ENCODE measurements around the gene MRPL47. TPM values are rescaled to one million over a fixed set of nuclear protein-coding genes. Genes with fewer than 3 reads are reported as not detected.
"Not testable (repeated sequence)": the region's sequence is repeated elsewhere in the genome, so short reads cannot be mapped to it uniquely, and the experiment has no call there.

The MRPL47 gene
- total RNA-seq, result 47.8 TPM
- long read RNA-seq, transcript MRPL47-203 (7 exons, 1,370 nt), result major isoform, 51 of 55 reads
- long read RNA-seq, partial matches to known transcripts, result 1 of 55 reads
- long read RNA-seq, other reads (novel, unspliced or antisense), result 1 of 55 reads

DNA sequence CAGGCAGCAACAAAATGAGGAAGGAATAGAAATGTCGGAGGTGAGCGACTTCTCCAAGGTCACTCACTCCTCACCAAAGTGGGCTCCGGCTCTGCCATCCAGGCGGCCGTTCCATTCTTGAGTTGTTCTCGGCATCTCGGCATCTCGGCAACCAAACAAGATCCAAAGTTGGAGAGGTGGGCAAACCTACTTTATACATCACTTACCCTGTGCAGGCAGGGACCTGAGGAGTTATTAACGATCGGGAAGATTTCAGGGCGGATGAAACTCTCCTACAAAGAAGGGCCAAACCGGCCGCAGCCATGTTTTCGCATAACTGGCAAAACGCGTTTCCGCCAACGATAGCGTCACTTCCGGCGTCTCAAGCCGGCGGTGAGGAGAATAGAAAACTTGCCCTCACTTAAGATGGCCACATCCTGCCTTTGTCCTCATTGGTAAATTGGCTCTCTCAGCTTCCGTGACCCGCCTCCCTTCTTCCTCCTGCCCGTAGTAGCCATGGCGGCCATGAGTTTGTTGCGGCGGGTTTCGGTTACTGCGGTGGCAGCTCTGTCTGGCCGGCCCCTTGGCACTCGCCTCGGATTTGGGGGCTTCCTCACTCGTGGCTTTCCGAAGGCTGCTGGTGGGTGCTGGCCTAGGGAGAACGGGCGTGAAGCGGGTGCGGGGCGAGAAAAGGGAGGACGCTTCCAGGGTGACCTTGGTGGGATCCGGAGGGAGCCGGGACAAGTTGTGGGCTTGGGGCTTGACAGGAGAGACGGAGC, at the start of gene MRPL47, which contains the start of gene NDUFB5:
Gene MRPL47, minus strand, starts transcription at position 318 of the 758 bp plus-strand sequence. Its CDS starts 14 bp downstream, at position 304.
Gene NDUFB5, plus strand, starts transcription at position 474 of the 758 bp plus-strand sequence. Its CDS starts 22 bp downstream, at position 496.
- intact Hi-C loops (cut with micrococcal nuclease), result no loop called here
- DNase-seq (peak; percentile 94), ATAC-seq (peak; percentile 99)

DNA sequence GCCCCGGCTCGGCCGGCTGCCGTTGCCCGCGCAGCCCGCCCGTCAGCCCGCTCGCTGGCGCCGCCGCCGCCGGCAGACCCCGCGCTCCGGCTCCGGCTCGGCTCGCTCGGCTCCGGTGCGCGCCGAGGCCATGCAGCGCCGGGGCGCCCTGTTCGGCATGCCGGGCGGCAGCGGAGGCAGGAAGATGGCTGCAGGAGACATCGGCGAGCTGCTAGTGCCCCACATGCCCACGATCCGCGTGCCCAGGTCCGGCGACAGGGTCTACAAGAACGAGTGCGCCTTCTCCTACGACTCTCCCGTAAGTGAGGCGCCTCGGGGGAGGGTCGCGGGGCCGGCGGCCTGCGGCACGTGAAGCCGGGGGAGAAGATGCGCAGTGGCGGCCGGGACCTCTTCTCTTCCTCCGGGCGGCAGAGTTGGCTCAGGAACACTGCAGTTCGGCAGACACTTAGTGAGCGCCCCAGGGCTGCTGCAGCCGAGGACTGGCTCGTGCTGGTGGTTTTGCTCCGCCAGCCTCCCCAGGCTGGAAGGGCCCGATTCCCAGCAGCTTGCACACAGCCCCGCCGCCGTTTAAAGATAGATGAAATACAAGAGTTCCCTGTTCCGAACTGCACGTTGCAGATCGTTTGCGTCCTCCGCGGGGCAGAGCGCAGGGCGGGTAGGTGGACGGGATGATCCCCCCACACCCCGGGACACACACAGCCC, 48.8 kb upstream of the MRPL47 start:
- ATAC-seq (peak; percentile 82), DNase-seq (peak; percentile 84)
- intact Hi-C loops (cut with micrococcal nuclease), result loop anchor here (10.0 kb wide), 1 partner anchor 82 kb away; no protein-coding TSS in a partner anchor

DNA sequence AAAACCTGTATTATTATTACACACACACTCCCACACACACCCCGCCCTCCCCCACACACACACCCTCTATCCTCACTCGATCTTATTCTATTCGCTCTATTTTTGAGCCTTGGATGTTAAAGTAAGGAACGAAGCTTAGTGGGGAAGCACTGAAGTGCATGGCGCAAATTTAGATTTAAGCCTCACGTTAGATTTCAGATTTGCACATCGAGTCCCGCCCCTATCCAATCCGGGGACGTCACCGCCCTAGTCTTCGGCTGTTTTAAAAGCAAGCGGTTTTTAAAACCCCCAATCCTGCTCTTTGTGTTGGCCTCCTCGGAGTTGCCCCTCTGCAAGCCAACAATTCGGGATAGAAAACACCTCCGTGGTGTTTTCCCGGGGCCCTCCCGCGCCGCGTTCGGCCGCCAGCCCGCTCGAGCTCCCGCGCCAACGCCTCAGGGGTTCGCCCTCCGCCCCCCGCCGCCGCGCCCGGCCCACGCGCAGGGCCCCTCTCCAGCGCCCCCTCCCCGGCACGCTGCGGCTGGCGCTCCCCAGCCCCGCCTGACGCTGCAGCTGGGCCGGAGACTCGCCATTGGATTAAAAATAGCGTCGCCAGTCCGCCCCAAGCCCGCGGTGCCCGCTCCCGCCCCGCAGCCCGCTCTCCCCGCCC, 48.1 kb upstream of the MRPL47 start, which contains the start of gene USP13:
Gene USP13, plus strand, starts transcription at position 594 of the 649 bp plus-strand sequence. CDS start 186 bp downstream, outside the sequence.
- DNase-seq (peak; percentile 84), ATAC-seq (peak; percentile 70)
- intact Hi-C loops (cut with micrococcal nuclease), result loop anchor here (10.0 kb wide), 1 partner anchor 82 kb away; no protein-coding TSS in a partner anchor

DNA sequence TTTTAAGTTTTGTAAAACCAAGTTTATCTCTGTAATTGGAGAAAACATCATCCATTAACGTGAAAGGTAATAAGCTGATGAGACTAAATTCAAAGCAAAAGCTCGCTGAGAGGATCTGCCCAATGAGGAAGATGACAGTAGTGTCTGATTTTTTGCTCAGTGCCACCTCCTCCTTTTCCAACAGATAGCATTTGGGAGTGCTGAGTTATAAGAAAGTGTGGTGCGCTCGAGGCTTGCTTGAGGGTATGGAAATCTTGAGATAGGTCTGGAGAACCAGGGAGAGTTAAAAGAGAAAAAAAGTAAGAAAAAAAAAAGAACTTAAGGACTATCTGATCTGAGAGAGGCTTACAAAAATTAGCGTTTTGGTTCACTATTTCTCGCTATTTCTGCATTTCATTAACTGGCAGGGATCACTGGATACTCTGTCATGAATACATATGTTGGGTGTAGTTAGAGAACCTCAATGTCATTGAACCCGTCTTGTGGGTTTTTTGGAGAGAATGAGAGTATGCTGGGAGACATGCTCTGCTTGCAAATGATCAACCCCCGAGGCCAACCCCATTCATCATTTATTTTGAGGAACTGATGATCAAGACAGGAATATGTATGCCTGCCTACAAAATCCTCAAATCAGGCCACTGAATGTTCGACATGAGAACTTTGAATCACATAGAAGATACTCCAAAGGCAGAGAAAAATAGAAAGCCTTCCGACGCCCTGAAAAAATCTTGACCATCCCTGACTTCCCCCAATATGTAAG, 47.4 kb upstream of the MRPL47 start:
- ATAC-seq, result no peak
- intact Hi-C loops (cut with micrococcal nuclease), result loop anchor here (10.0 kb wide), 1 partner anchor 83 kb away; no protein-coding TSS in a partner anchor
- no peak for DNase-seq

DNA sequence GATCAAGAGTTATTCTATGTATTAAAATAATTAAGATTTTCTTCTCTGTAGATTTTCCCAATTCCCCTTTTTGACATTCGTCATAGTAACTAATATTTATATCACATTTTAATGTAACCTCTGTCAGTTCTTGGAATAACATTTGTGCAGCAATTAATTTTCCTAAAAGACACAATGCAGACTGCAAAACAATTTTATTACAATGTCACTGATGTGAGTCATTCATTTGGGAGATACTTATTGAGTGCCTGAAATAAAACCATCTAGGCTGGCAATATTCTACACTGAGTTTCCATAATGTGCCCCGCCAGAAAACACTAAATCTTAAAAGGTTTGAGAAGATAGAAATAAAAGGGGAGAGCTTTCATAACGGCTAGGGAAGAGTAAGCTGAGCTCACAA, 41.7 kb upstream of the MRPL47 start:
- no peak for DNase-seq
- intact Hi-C loops (cut with micrococcal nuclease), result no loop called here
- no peak for ATAC-seq

DNA sequence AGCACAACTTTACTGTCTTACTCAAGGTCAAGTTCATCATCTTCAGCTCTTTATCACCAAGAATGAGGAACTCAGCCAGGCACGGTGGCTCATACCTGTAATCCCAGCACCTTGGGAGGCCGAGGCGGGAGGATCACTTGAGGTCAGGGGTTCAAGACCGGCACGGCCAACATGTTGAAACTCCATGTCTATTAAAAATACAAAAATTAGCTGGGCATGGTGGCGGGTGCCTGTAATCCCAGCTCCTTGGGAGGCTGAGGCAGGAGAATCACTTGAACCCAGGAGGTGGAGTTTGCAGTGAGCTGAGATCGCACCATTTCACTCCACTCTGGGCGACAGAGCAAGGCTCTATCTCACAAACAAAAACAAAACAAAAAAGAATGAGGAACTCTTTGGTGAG, 39.4 kb upstream of the MRPL47 start:
- intact Hi-C loops (cut with micrococcal nuclease); ATAC-seq; DNase-seq: not testable (repeated sequence)

DNA sequence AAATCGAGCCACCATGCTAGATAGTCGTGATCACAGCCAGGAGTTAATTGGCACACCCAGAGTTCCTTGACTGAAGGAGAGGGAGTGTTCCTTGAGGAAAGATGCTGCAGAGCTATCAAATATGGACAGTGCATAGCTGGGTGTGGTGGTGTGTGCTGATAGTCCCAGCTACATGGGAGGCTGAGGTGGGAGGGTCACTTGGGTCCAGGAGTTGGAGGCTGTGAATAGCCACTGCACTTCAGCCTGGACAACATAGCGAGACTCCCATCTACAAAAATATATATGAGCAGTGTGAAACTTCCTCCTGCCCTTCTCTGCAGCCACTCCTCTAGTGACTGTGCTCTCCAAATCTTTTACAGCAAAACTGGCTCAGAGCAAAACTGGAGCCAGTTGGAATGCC, 38.4 kb upstream of the MRPL47 start:
- ATAC-seq, result no peak
- intact Hi-C loops (cut with micrococcal nuclease), result no loop called here

DNA sequence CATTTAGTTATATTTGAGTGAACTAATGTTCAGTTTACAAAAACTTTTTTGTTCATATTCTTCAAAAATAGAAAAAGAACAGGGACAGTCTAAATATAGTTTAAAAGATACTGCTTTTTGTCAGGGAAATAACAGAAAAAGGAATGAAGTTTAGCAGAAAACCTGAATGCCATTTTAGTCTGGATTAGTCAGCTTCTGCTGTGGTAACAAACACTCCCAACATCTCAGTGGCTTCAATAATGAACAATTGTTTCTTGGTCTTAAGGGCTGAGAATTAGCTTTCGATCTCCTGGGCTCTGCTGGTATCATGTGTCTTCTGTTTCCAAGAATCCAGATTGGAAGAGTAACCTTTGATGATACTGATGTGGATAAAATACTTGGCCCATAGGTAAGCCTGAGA, 36.0 kb upstream of the MRPL47 start:
- ATAC-seq, result no peak
- no peak for DNase-seq
- intact Hi-C loops (cut with micrococcal nuclease), result no loop called here

More for the DNA sequence above, 38.4 kb upstream of the MRPL47 start:
- DNase-seq, result no peak

DNA sequence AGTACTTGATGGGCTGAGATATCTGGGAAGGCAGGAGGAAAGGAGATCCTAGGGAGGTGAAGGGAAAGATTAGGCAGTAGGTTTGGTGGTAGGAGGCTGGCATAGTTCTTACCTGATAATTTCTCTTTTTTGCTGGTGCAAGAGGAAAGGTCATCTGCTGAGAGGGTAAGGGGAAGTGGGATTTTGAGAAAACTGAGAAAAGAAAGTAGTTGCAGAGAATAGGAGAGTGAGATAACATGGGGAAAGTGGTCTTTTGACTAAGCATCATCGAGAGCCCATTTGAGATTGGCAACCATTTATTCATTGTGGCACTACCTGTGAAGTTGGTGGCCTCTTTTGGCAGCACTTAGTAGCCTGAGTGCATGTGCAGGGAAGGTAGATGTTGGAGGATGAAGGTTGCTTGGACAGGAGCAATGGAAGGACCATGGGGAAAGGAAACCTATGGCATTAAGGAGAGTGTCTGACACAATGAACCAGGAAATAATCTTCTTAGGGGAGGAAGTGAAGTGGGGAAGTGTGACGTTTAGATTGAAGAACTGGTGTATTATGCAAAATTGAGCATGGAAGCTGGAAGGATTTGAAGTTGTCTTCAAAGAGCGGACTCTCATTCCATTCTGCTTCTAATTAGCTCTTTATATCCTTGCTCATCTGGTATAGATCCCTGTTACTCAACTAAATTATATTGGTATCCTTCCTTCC, 26.5 kb upstream of the MRPL47 start:
- DNase-seq (no peak), ATAC-seq (no peak)
- intact Hi-C loops (cut with micrococcal nuclease), result no loop called here

DNA sequence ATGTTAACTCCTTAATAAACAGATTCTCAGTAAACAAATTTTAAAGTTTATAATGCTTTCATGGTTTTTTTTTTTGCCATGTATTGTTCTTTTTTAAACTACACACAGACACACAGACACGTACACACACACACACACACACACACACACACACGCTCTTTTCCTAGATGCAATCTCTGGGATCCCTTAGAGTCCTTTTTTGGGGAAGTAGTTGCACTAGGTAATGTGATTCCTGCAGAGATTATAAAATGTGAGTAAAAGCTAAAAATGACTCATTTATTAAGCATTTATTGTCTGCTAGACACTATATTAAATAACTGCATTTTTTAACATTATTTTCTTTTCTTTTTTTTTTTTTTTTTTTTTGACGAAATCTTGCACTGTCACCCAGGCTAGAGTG, 20.0 kb upstream of the MRPL47 start:
- ATAC-seq (no peak), DNase-seq (no peak)
- intact Hi-C loops (cut with micrococcal nuclease), result no loop called here

DNA sequence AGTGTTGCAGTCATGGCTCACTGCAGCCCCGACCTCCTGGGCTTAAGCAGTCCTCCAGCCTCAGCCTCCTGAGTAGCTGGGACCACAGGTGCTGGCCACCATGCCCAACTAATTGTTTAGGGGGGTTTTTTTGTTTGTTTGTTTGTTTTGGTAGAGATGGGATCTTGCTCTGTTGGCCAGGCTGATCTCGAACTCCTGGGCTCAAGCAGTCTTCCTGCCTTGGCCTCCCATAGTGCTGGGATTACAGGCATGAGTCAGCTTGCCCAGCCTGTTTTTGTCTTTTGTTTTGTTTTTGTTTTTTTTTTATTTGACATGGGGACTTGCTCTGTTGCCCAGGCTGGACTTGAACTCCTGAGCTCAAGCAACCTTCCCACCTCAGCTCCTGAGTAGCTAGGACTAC, 17.6 kb upstream of the MRPL47 start:
- intact Hi-C loops (cut with micrococcal nuclease), result no loop called here
- ATAC-seq (no peak), DNase-seq (no peak)

DNA sequence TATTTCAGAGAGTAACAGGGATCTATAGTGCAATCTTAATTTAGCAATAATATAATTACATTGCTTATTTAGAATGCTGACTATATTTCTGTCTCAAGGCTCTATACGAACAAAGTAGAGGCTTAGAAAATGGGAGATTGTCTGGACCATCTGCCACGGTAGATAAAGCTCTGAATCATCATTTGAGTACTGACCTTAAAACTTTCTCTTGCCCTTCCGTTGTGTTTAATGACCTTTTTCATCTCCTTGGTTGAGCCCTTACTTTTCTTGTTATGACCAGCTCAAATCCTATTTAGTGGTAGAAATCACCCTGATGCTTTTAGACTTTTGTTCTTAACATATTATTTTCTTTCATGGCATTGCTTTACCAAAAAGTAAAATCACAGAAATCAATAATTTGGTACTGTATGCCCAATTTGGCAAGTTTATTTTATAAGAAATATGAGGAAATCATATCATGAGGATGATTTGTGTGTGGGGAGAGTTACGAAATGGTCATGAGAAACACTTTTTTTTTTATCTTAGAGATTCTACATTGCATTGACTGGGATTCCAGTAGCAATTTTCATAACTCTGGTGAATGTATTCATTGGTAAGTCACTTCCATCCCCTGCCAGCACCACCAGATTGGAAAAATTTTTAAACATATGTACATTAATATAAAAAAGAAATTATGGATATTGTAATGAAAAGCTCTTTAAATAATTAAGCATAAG, 11.2 kb upstream of the MRPL47 start:
- intact Hi-C loops (cut with micrococcal nuclease), result no loop called here
- ATAC-seq (no peak), DNase-seq (no peak)

DNA sequence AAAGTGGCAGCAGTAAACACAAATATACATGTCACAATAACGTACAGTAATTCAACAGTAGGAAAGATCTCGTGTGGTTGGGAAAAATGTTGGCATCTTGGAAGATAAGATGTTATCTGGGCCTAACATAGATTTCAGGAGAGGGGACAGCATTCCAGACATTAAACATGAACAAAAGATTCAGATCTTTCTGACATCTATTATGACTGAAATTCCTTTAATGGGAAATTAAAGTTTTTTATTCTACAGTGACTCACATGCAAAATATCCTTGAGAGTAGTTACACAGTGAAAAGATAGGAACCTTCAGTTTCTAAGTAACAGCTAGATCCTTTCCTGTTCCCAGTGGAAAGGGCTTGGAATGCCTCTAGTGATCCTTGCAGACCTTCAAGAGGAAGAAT, 9.4 kb upstream of the MRPL47 start:
- intact Hi-C loops (cut with micrococcal nuclease), result no loop called here
- ATAC-seq, result no peak
- no peak for DNase-seq

DNA sequence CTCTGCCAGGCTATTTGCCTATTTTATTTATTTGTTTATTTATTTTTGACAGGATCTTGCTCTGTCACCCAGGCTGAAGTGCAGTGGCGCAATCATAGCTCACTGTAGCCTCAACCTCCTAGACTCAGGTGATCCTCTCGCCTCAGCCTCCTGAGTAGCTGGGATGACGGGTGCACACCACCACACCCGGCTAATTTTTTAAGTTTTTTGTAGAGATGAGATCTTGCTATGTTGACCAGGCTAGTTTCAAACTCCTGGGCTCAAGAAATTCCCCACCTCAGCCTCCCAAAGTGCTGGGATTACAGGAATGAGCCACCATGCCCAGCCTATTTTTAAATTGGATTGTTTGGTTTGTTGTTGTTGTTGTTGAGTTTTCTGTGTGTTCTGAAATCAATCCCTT, 5.6 kb upstream of the MRPL47 start:
- intact Hi-C loops (cut with micrococcal nuclease), result no loop called here
- ATAC-seq (no peak), DNase-seq (no peak)

DNA sequence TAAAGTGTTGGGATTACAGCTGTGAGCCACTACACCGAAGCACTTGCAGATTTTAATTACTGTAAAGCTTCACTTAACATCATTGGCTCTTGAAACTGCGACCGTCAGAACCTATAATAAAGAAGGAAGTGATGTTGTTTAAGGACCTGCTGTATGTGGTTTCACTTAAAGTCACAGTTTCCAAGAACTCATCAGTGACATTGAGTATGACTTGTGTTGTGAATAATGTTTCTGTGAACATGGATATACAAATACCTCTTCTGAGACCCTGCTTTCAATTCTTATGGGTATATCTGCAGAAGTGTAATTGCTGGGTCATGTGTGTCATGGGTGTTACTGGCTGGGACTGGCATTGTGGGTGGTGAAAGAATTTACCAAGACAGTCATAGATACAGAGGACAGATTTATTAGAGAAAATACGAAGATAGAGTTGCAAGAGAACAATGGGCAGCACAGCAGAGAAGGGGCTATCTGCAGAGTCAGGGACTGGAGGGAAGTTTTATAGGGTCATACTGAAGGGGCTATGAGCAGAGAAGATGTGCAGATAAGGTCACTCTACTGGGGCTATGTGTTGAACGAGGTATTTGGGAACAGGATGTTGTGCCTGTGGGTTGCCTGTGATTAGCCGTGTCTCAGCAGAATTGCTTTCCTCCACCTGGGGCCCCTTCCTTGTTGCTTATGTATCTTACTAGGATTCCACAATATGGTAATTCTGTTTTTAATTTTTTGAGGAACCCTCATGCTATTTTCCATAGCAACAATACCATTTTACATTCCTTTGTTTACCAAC, 4.7 kb upstream of the MRPL47 start:
- intact Hi-C loops (cut with micrococcal nuclease), result no loop called here
- DNase-seq, result no peak
- ATAC-seq, result no peak

DNA sequence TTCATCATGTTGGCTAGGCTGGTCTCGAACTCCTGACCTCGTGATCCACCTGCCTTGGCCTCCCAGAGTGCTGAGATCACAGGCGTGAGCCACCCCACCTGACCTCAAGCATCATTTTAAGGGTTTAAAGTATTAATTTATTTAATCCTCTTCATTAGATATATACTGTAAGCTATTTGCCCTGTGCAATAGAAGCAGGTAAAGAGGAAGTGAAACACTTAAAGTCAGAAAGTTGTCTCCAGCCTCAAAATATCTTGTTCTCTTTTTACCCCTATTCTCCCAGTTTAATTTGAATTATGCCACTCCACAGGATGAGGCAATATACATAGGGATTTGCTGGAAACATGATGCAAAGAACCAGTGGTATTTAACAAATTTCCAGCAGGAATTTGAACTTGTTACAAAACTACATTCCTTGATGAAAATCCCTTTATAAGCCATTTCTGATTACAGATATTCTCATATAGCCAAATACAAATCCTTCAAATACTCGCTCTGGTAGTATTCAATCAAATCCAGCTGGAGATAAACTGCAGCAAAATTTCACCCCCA, 2.2 kb upstream of the MRPL47 start:
- no peak for DNase-seq
- no peak for ATAC-seq
- intact Hi-C loops (cut with micrococcal nuclease), result no loop called here

DNA sequence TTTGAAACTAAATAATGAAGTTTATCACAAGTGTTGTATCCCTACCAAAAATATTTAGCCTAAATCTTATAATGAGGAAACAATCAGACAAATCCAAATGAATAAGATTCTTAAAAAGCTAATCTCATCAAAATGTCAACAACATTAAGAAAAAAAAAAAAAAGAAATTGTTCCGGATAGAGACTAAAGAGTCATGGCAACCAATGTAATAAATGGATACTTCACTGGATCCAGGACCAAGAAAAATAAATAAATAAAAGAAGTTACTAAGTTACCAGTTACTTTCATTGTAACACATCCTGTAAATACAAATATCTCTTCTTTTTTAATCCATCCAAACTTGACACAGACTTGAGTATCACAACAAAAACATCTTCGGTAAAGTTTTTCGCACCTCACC, 607 bp downstream of the MRPL47 start:
- intact Hi-C loops (cut with micrococcal nuclease), result no loop called here
- no peak for DNase-seq
- ATAC-seq, result no peak

Measured in left ventricle myocardium superior (tissue), 1 donor.